NCI-H2171 treated with DMSO at 0.1 percent for 48 hours (cell line): ENCODE results near the gene APOLD1.

Source experiments
- DNase-seq: peaks from one replicate; lab custom pipeline; 2025; lab: John Stamatoyannopoulos, UW

APOLD1 gene

DNA sequence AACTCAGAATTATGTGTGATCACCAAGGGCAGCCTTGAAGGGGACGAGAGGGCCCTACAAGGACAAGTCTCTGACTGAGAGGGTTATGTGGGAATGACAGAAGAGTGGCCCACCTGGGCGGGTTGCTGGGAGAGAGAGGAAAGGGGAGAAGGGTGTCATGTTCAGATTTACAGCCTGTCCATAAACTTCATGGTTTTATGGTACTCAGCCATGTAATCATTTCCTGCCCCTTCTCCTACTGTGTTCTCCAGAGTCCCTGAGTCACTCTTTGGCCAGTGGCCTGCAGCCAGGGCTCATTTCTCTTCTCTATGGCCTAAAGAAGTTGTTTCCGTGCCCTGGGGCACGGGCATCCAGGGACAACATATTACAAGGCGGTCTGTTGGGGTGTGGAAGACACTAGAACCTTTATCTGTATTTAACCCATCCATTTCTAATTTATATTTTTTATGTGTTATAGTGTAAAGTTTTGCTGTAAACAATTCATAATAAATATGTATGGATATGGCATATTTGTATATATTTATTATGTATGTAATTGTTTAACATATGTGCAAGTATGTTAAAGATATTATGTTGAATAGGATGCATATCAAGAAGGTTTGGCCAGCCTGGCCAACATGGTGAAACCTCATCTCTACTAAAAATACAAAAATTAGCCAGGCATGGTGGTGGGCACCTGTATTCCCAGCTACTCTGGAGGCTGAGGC, 54.6 kb downstream of the APOLD1 start:
- no peak for DNase-seq

DNA sequence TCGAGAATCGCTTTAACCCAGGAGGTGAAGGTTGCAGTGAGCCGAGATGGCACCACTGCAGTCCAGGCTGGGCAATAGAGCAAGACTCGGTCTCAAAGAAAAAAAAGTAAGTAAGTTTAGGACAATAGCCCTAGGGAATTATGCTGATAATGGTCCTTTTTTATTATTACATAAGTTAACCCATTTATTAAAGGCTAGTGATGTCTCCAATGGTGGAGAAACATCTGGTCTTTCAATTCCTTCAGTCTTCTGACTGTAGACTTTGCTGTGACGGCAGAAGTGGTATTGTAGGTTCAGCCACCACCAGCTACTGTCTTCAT, 55.1 kb downstream of the APOLD1 start:
- DNase-seq = no peak
